SJSA1 (cell line): ENCODE measurements around the gene BPGM. TPM values are rescaled to one million over a fixed set of nuclear protein-coding genes. Genes with fewer than 3 reads are reported as not detected.

Experiments used
- DNase-seq, 2 experiments: peaks; one replicate each; pipeline ENCODE4 v3.0.0-alpha.2; 2015 to 2020; ENCODE audit warnings: low spot score in 2 of 2, low read depth in 1 of 2
- H3K27ac ChIP-seq: fragments of 250-450 bp; sonication (Bioruptor Pico); 2 replicates; pipeline ENCODE4 v1.5.1; 2020; ENCODE audit warnings: mild to moderate bottlenecking, moderate library complexity
- H3K27me3 ChIP-seq: fragments of 250-450 bp; sonication (Bioruptor Pico); replicated peaks from 2 replicates; pipeline ENCODE4 v1.5.1; 2020; ENCODE audit warnings: mild to moderate bottlenecking, moderate library complexity
- H3K36me3 ChIP-seq: fragments of 250-450 bp; sonication (Bioruptor Pico); 2 replicates; pipeline ENCODE4 v1.5.1; 2020; ENCODE audit warnings: mild to moderate bottlenecking
- H3K4me1 ChIP-seq: fragments of 250-450 bp; sonication (Bioruptor Pico); replicated peaks from 2 replicates; pipeline ENCODE4 v1.6.1; 2021; ENCODE audit warnings: mild to moderate bottlenecking
- H3K4me3 ChIP-seq: fragments of 250-450 bp; sonication (Bioruptor Pico); 2 replicates; pipeline ENCODE4 v1.5.1; 2020; ENCODE audit warnings: mild to moderate bottlenecking
- H3K9me3 ChIP-seq: fragments of 250-450 bp; sonication (Bioruptor Pico); replicated peaks from 2 replicates; pipeline ENCODE4 v1.5.1; 2020; ENCODE audit warnings: mild to moderate bottlenecking
- total RNA-seq: library from RNA; depleted of rRNA; stranded (reverse); fragments of >200 nt; shearing (Covaris generic); gene quantifications from 2 replicates; pipeline ENCODE4 v1.2.3, GENCODE V29; 2014

BPGM gene
- total RNA-seq, 1 experiment from 2014 or later, result 43.7 TPM

DNA sequence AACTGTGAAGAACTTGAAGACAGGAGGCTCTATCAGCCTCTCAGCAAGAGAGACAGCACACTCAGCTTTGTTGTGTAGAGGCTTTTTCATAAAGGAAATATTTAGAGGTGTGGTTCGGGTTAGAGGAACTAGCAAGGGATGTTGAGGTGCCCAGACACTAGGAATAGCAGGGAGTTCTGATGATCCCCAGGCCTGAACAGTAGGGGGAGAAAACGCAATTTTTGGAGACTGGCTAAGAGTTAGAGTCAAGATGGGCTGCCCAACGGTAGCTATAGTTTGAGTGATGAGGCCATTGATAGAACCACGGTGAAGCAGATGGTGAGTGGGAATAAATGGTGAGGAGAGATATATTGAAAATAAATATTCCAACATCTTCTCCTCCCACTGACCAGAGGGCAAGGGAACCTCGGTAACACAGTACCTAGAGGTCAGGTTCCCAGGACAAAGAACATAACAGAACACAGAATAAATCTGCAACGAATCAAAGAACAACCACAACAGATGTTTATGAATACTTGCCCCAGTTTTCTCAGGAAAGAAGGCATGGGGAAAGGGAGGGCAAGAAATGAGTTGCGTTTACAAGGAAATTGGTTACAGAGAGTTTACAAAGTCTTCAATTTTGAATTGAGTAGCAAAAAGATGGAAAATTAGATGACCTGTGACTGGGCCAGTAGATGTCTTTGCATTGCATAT lies 24.2 kb upstream of the BPGM start:
- DNase-seq, result no peak

GRCh38 chr7:134623193-134623592 lies 23.5 kb upstream of the BPGM start:
- H3K4me3 ChIP-seq, result no peak overlapping the region
- H3K9me3 ChIP-seq, result no peaks in the 10 kb centered on the region
- H3K27ac ChIP-seq, result no peak overlapping the region
- DNase-seq, result no peak
- peaks cover 39% of the 10 kb centered on the region for H3K4me1 ChIP-seq
- no peaks in the 10 kb centered on the region for H3K36me3 ChIP-seq
- no peaks in the 10 kb centered on the region for H3K27me3 ChIP-seq

More for the DNA sequence above, 24.2 kb upstream of the BPGM start:
- no peaks in the 10 kb centered on the region for H3K27me3 ChIP-seq
- H3K9me3 ChIP-seq, result no peaks in the 10 kb centered on the region
- no peaks in the 10 kb centered on the region for H3K36me3 ChIP-seq
- no peak overlapping the region for H3K4me3 ChIP-seq
- H3K4me1 ChIP-seq, result peaks cover 40% of the 10 kb centered on the region
- no peak overlapping the region for H3K27ac ChIP-seq

DNA sequence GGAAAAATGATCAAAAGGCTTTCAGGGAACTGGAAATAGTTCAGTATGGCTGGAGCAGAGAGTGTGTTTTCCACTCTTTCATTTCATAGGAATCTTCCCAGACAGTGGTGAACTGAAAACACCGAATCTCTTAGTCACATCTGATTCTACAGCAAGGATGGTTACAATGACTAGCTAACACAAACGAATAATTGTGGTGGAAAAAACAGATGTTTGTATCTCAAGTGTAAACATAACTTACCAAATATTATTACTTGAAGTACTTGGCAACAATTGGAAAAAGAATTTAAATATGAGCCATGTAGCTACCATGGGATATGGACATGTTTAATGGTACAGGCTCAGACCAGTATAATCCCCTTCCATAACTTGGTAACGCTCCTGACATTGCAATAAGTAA lies 21.1 kb upstream of the BPGM start:
- H3K27ac ChIP-seq, result peak overlapping the region; percentile 31
- DNase-seq, result peak in 1 of 2 experiments; percentile 73
- H3K36me3 ChIP-seq, result no peaks in the 10 kb centered on the region
- no peaks in the 10 kb centered on the region for H3K27me3 ChIP-seq
- no peaks in the 10 kb centered on the region for H3K9me3 ChIP-seq
- no peak overlapping the region for H3K4me3 ChIP-seq
- peaks cover 17% of the 10 kb centered on the region for H3K4me1 ChIP-seq

DNA sequence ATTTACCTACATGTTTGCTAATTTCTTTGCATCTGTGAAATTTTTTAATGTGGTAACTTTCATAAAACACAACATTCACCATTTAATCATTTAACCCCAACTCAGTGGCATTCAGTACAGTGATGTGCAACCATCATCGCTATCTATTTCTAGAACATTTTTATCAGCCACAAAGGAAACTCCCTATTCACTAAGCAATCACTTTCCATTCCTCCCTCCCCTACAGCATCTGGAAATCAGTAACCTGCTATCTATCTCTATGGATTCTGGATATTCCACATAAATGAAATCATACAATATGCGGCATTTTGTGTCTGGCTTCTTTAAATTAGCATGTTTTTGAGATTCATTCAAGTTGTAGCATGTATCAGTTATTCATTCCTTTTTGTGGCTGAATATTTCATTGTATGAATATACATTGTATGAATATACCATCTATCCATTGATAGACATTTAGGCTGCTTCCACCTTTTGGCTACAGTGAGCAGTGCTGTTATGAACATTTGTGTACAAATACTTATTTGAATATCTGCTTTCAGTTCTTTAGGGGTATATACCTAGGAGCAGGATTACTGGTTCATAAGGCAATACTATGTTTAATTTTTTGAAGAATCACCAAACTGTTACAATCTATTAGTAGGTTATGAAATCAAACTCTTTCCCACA lies 19.4 kb upstream of the BPGM start:
- Histone ChIP-seq H3K36me3 (no peaks in the 10 kb centered on the region), H3K4me1 (peaks cover 22% of the 10 kb centered on the region), H3K27me3 (no peaks in the 10 kb centered on the region), H3K27ac (no peak overlapping the region), H3K4me3 (no peak overlapping the region), H3K9me3 (no peaks in the 10 kb centered on the region)
- DNase-seq, result no peak

- Histone ChIP-seq H3K9me3 (no peaks in the 10 kb centered on the region), H3K4me3 (no peak overlapping the region), H3K27ac (no peak overlapping the region), H3K27me3 (no peaks in the 10 kb centered on the region), H3K36me3 (no peaks in the 10 kb centered on the region), H3K4me1 (peaks cover 22% of the 10 kb centered on the region)
- no peak for DNase-seq
These were observed 18.9 kb upstream of the BPGM start for GRCh38 chr7:134627775-134628153.

DNA sequence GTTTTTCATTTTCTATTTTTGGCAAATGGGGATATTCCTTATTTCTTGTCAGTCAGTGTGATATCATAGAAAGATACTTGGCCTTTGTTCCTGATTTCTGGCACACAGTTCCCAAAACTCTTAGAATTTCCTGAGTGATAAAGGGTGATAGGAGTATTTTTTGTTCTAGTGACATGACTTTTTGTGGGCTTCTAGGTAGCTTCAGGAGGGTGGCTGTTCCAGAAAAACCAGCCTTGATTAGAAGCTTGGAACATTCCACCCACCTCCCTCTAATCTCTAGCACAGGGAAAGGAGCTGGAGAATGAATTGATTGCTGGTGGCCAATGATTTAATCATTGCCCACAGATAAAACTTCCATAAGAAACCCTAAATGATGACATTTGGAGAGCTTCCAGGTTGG lies 17.2 kb upstream of the BPGM start:
- Histone ChIP-seq H3K4me3 (no peak overlapping the region), H3K9me3 (no peaks in the 10 kb centered on the region), H3K36me3 (no peaks in the 10 kb centered on the region), H3K27ac (no peak overlapping the region), H3K27me3 (no peaks in the 10 kb centered on the region), H3K4me1 (peaks cover 26% of the 10 kb centered on the region)
- DNase-seq, result no peak

GRCh38 chr7:134630237-134630636 lies 16.4 kb upstream of the BPGM start:
- no peaks in the 10 kb centered on the region for H3K27me3 ChIP-seq
- H3K9me3 ChIP-seq, result no peaks in the 10 kb centered on the region
- peaks cover 22% of the 10 kb centered on the region for H3K4me1 ChIP-seq
- H3K36me3 ChIP-seq, result no peaks in the 10 kb centered on the region
- no peak overlapping the region for H3K4me3 ChIP-seq
- no peak for DNase-seq
- H3K27ac ChIP-seq, result no peak overlapping the region

GRCh38 chr7:134630893-134631292 lies 15.8 kb upstream of the BPGM start:
- no peak overlapping the region for H3K4me3 ChIP-seq
- no peaks in the 10 kb centered on the region for H3K36me3 ChIP-seq
- no peak overlapping the region for H3K27ac ChIP-seq
- H3K27me3 ChIP-seq, result no peaks in the 10 kb centered on the region
- no peak for DNase-seq
- H3K4me1 ChIP-seq, result peaks cover 16% of the 10 kb centered on the region
- no peaks in the 10 kb centered on the region for H3K9me3 ChIP-seq

GRCh38 chr7:134632052-134632451 lies 14.6 kb upstream of the BPGM start:
- Histone ChIP-seq H3K27ac (no peak overlapping the region), H3K9me3 (no peaks in the 10 kb centered on the region), H3K27me3 (no peaks in the 10 kb centered on the region), H3K4me3 (no peak overlapping the region), H3K36me3 (no peaks in the 10 kb centered on the region), H3K4me1 (peaks cover 11% of the 10 kb centered on the region; the same call in 1 of the 2 replicates)
- no peak for DNase-seq

GRCh38 chr7:134632937-134633540 lies 13.6 kb upstream of the BPGM start:
- Histone ChIP-seq H3K9me3 (no peaks in the 10 kb centered on the region), H3K4me3 (no peak overlapping the region), H3K27me3 (no peaks in the 10 kb centered on the region), H3K27ac (no peak overlapping the region), H3K36me3 (no peaks in the 10 kb centered on the region), H3K4me1 (peaks cover 11% of the 10 kb centered on the region; the same call in 1 of the 2 replicates)
- peak in 1 of 2 experiments; percentile 46 for DNase-seq

DNA sequence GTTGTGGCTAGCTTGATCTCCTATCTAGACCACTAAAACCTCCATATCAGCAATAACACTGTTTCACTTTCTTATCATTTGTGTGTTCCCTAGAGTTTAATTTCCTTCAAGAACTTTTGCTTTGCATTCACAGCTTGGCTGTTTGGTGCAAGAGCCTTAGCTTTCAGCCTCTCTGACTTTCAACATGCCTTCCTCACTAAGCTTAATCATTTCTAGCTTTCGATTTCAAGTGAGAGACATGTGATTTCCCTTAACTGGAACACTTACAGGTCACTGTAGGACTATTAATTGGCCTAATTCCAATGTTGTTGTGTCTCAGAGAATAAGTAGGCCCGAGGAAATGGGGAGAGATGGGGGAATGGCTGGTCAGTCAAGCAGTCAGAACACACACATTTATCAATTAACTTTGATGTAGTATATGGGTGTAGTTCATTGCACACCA lies 10.6 kb upstream of the BPGM start:
- peaks cover 5% of the 10 kb centered on the region; the same call in 1 of the 2 replicates for H3K4me1 ChIP-seq
- no peak overlapping the region for H3K27ac ChIP-seq
- H3K36me3 ChIP-seq, result no peaks in the 10 kb centered on the region
- H3K9me3 ChIP-seq, result no peaks in the 10 kb centered on the region
- no peak for DNase-seq
- no peak overlapping the region for H3K4me3 ChIP-seq
- no peaks in the 10 kb centered on the region for H3K27me3 ChIP-seq

DNA sequence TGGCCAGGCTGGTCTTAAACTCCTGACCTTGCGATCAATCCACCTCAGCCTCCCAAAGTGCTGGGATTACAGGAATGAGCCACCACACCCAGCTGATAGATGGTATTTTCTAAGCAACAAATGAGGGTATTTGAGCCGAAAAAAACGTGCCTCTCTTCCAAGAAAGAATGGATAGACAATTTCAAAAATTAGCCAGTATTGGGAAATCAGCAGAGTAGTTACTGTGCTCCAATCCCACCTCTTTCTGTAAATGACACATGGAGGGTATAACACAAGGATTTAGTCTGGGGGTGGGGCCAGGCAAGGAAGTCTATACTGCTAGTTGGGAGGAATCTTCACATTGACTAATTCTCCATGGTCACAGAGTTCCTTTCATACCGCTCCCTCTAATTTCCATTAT lies 9.2 kb upstream of the BPGM start:
- H3K27me3 ChIP-seq, result no peaks in the 10 kb centered on the region
- H3K4me1 ChIP-seq, result 0 out of 2 replicates have a peak, but pooled peaks cover 4% of the 10 kb centered on the region
- DNase-seq, result no peak
- H3K27ac ChIP-seq, result no peak overlapping the region
- H3K36me3 ChIP-seq, result no peaks in the 10 kb centered on the region
- no peaks in the 10 kb centered on the region for H3K9me3 ChIP-seq
- no peak overlapping the region for H3K4me3 ChIP-seq

GRCh38 chr7:134637934-134638719 lies 8.5 kb upstream of the BPGM start:
- Histone ChIP-seq H3K27ac (no peak overlapping the region), H3K27me3 (no peaks in the 10 kb centered on the region)
- no peak for DNase-seq

More at GRCh38 chr7:134637934-134638719, 8.5 kb upstream of the BPGM start:
- H3K9me3 ChIP-seq, result no peaks in the 10 kb centered on the region
- 0 out of 2 replicates have a peak, but pooled peaks cover 4% of the 10 kb centered on the region for H3K4me1 ChIP-seq
- no peaks in the 10 kb centered on the region for H3K36me3 ChIP-seq
- H3K4me3 ChIP-seq, result no peak overlapping the region
